Thoracic aorta (tissue), 2 donors: Measurements from ENCODE around the gene IGF2. TPM values are rescaled to one million over a fixed set of nuclear protein-coding genes. Genes with fewer than 3 reads are reported as not detected.

Experiments used
- ATAC-seq: fragments of 150-250 bp; one replicate; pipeline ENCODE4 v1.8.0; 2017; ENCODE audit warnings: low read depth; ENCODE audit not compliant: insufficient number of reproducible peaks, low FRiP score
- DNase-seq: peaks from one replicate; pipeline ENCODE4 v3.0.0-alpha.2; 2020; ENCODE audit warnings: low spot score
- H3K27ac ChIP-seq, 2 donors: fragments of 200-600 bp; sonication (generic); 1 replicate in 1 of 2; 2 replicates in 1 of 2; pipeline ENCODE4 v1.5.1; 2016; ENCODE audit warnings: mild to moderate bottlenecking in 2 of 2, moderate library complexity in 2 of 2
- H3K27me3 ChIP-seq: fragments of 200-600 bp; sonication (generic); replicated peaks from 2 replicates; pipeline ENCODE4 v1.6.0; 2016; ENCODE audit warnings: mild to moderate bottlenecking; ENCODE audit not compliant: insufficient read depth
- H3K36me3 ChIP-seq: fragments of 200-600 bp; sonication (generic); one replicate; pipeline ENCODE4 v1.5.1; 2016
- H3K4me1 ChIP-seq, 2 donors: fragments of 200-600 bp; sonication (generic); 1 replicate in 1 of 2; 2 replicates in 1 of 2; pipeline versions ENCODE4 v1.5.1 to v1.6.0; 2016; ENCODE audit warnings: low read depth in 2 of 2, mild to moderate bottlenecking in 1 of 2; ENCODE audit not compliant: control insufficient read depth in 1 of 2
- H3K4me3 ChIP-seq: fragments of 200-600 bp; sonication (generic); 2 replicates; pipeline ENCODE4 v1.5.1; 2016; ENCODE audit warnings: mild to moderate bottlenecking
- H3K9me3 ChIP-seq: fragments of 200-600 bp; sonication (generic); 2 replicates; pipeline ENCODE4 v1.5.1; 2016
- CTCF ChIP-seq: fragments of 200-600 bp; sonication (generic); IDR thresholded peaks from one replicate; pipeline ENCODE4 v1.5.1; 2019; ENCODE audit warnings: antibody characterized with exemption
- total RNA-seq, 2 donors: library from RNA; depleted of rRNA; stranded (reverse); fragments of >200 nt; gene quantifications; one replicate each; pipeline versions ENCODE4 v1.1.0 to v1.2.3, GENCODE V29; 2016

IGF2 gene
- total RNA-seq, 2 donors from 2014 or later, result 31.7 to 39.4 TPM

- H3K27me3 ChIP-seq, result no peaks in the 10 kb centered on the region
- DNase-seq, result no peak
- no peaks in the 10 kb centered on the region for H3K36me3 ChIP-seq
Observed at GRCh38 chr11:2086239-2087040, 52.7 kb downstream of the IGF2 start.

GRCh38 chr11:2085251-2086066, 53.7 kb downstream of the IGF2 start:
- no peak overlapping the region for H3K27ac ChIP-seq
- DNase-seq, result no peak
- H3K9me3 ChIP-seq, result peaks cover 9% of the 10 kb centered on the region
- no peaks in the 10 kb centered on the region for H3K36me3 ChIP-seq
- no peak for TF ChIP-seq CTCF
- no peaks in the 10 kb centered on the region for H3K4me1 ChIP-seq
- no peak overlapping the region for H3K4me3 ChIP-seq
- no peak for ATAC-seq
- no peaks in the 10 kb centered on the region for H3K27me3 ChIP-seq

More at GRCh38 chr11:2086239-2087040, 52.7 kb downstream of the IGF2 start:
- Histone ChIP-seq H3K27ac (no peak overlapping the region), H3K9me3 (peaks cover 9% of the 10 kb centered on the region), H3K4me3 (no peak overlapping the region), H3K4me1 (no peaks in the 10 kb centered on the region)
- no peak for ATAC-seq
- no peak for TF ChIP-seq CTCF

- ATAC-seq (no peak), DNase-seq (no peak)
- TF ChIP-seq CTCF, result no peak
- H3K27ac ChIP-seq, result no peak overlapping the region
- H3K36me3 ChIP-seq, result no peaks in the 10 kb centered on the region
- H3K4me1 ChIP-seq, result no peaks in the 10 kb centered on the region
- no peak overlapping the region for H3K4me3 ChIP-seq
- no peaks in the 10 kb centered on the region for H3K27me3 ChIP-seq
- peaks cover 9% of the 10 kb centered on the region for H3K9me3 ChIP-seq
Observed at GRCh38 chr11:2084721-2085120, 54.5 kb downstream of the IGF2 start.

Other genes with a start within 250 kb of the IGF2 start
- under 1 TPM in 1 of 2 donors, not detected in 1; 0.41 TPM for gene PRR33, start 247.5 kb downstream of the IGF2 start, total RNA-seq
- 1 to 10 TPM; 8.3 to 9.7 TPM for gene TNNT3, start 219.7 kb downstream of the IGF2 start, total RNA-seq
- 100 to 1,000 TPM in 1 of 2 donors, 10 to 100 TPM in 1; 59.8 to 136 TPM for gene MRPL23, start 192.1 kb downstream of the IGF2 start, total RNA-seq
- gene H19, start 141.5 kb downstream of the IGF2 start, total RNA-seq, result 10 to 100 TPM; 85.4 to 85.8 TPM
- not detected for gene INS, start 21.8 kb upstream of the IGF2 start, total RNA-seq
- gene TH, start 32.4 kb upstream of the IGF2 start, total RNA-seq, result not detected
- under 1 TPM; 0.41 to 0.78 TPM for gene ASCL2, start 131.2 kb upstream of the IGF2 start, total RNA-seq
- 1 to 10 TPM; 1.1 to 4.3 TPM for gene C11orf21, start 162.5 kb upstream of the IGF2 start, total RNA-seq
- 1 to 10 TPM; 2.5 to 6.9 TPM for gene TSPAN32, start 162.6 kb upstream of the IGF2 start, total RNA-seq
- gene CD81, start 237.9 kb upstream of the IGF2 start, total RNA-seq, result 100 to 1,000 TPM; 498 to 842 TPM